MM.1S (cell line): ENCODE data around the gene IFT122.

Source experiments
- DNase-seq: peaks from one replicate; pipeline ENCODE4 v3.0.0-alpha.2; 2015
- H2AFZ ChIP-seq: fragments of 300-600 bp; sonication (generic); 2 replicates; pipeline ENCODE4 v1.6.0; 2016; ENCODE audit warnings: antibody characterized with exemption, low read length
- H3F3A ChIP-seq: fragments of 300-600 bp; sonication (generic); 2 replicates; pipeline ENCODE4 v1.6.1; 2016; ENCODE audit warnings: mild to moderate bottlenecking, antibody characterized with exemption, low read length, moderate library complexity, mixed read lengths; ENCODE audit not compliant: insufficient read depth
- H3K27ac ChIP-seq: fragments of 300-600 bp; sonication (generic); 2 replicates; pipeline ENCODE4 v1.5.1; 2016; ENCODE audit warnings: mild to moderate bottlenecking, low read length
- H3K27me3 ChIP-seq: fragments of 300-600 bp; sonication (generic); replicated peaks from 2 replicates; pipeline ENCODE4 v1.6.0; 2016; ENCODE audit warnings: low read length; ENCODE audit not compliant: insufficient read depth
- H3K36me3 ChIP-seq: fragments of 300-600 bp; sonication (generic); replicated peaks from 2 replicates; pipeline ENCODE4 v1.6.1; 2016; ENCODE audit warnings: mild to moderate bottlenecking, low read length, mixed read lengths; ENCODE audit not compliant: insufficient read depth
- H3K4me1 ChIP-seq: fragments of 300-600 bp; sonication (generic); 2 replicates; pipeline ENCODE4 v1.6.1; 2016; ENCODE audit warnings: low read length, mixed read lengths
- H3K4me2 ChIP-seq: fragments of 300-600 bp; sonication (generic); 2 replicates; pipeline ENCODE4 v1.6.0; 2016; ENCODE audit warnings: low read depth, low read length
- H3K4me3 ChIP-seq: fragments of 300-600 bp; sonication (generic); 2 replicates; pipeline ENCODE4 v1.5.1; 2016; ENCODE audit warnings: low read length, mixed read lengths
- H3K79me2 ChIP-seq: fragments of 300-600 bp; sonication (generic); 2 replicates; pipeline ENCODE4 v1.6.1; 2016; ENCODE audit warnings: mixed run types, low read length, mixed read lengths
- H3K9ac ChIP-seq: fragments of 300-600 bp; sonication (generic); 2 replicates; pipeline ENCODE4 v1.6.1; 2016; ENCODE audit warnings: low read length, mixed read lengths
- H3K9me2 ChIP-seq: fragments of 300-600 bp; sonication (generic); replicated peaks from 2 replicates; pipeline ENCODE4 v1.6.1; 2016; ENCODE audit warnings: mild to moderate bottlenecking, low read length, mixed read lengths; ENCODE audit not compliant: insufficient read depth
- H3K9me3 ChIP-seq: fragments of 300-600 bp; sonication (generic); replicated peaks from 2 replicates; pipeline ENCODE4 v1.6.1; 2016; ENCODE audit warnings: mild to moderate bottlenecking, low read length, mixed read lengths; ENCODE audit not compliant: insufficient read depth
- H4K20me1 ChIP-seq: fragments of 300-600 bp; sonication (generic); 2 replicates; pipeline ENCODE4 v1.6.1; 2016; ENCODE audit warnings: mild to moderate bottlenecking, low read length, moderate library complexity, mixed read lengths; ENCODE audit not compliant: insufficient read depth
- CTCF ChIP-seq: fragments of 300-600 bp; sonication (generic); IDR thresholded peaks from 2 replicates; pipeline ENCODE4 v1.5.1; 2016; ENCODE audit warnings: antibody characterized with exemption, low read length, mixed read lengths
- EZH2 ChIP-seq: fragments of 300-600 bp; sonication (generic); optimal IDR thresholded peaks from 2 replicates; pipeline ENCODE3; 2017; ENCODE audit warnings: low read depth, mild to moderate bottlenecking, antibody characterized with exemption, low read length, mixed read lengths
- EZH2phosphoT487 ChIP-seq: fragments of 300-600 bp; sonication (generic); IDR thresholded peaks from 2 replicates; pipeline ENCODE4 v1.6.1; 2018; ENCODE audit warnings: antibody characterized with exemption, low read length

IFT122 gene

GRCh38 chr3:129555616-129556357, 115.8 kb downstream of the IFT122 start:
- no peaks in the 10 kb centered on the region for H3K9me2 ChIP-seq
- no peak overlapping the region for H3K9ac ChIP-seq
- no peak overlapping the region for H3K4me2 ChIP-seq
- TF ChIP-seq CTCF (no peak), EZH2phosphoT487 (no peak), EZH2 (no peak)
- H3K36me3 ChIP-seq, result no peaks in the 10 kb centered on the region
- no peak overlapping the region for H3K27ac ChIP-seq
- no peaks in the 10 kb centered on the region for H3K79me2 ChIP-seq
- H3K9me3 ChIP-seq, result no peaks in the 10 kb centered on the region
- no peaks in the 10 kb centered on the region for H3F3A ChIP-seq
- no peak overlapping the region for H3K4me3 ChIP-seq
- H3K27me3 ChIP-seq, result no peaks in the 10 kb centered on the region
- DNase-seq, result no peak
- H4K20me1 ChIP-seq, result no peaks in the 10 kb centered on the region
- H3K4me1 ChIP-seq, result peaks cover 7% of the 10 kb centered on the region
- no peak overlapping the region for H2AFZ ChIP-seq

GRCh38 chr3:129556358-129556695, 116.3 kb downstream of the IFT122 start:
- H3K4me3 ChIP-seq, result no peak overlapping the region
- peaks cover 7% of the 10 kb centered on the region for H3K4me1 ChIP-seq
- TF ChIP-seq EZH2phosphoT487 (no peak), CTCF (no peak), EZH2 (no peak)
- no peaks in the 10 kb centered on the region for H3F3A ChIP-seq
- H3K4me2 ChIP-seq, result no peak overlapping the region
- H3K9me3 ChIP-seq, result no peaks in the 10 kb centered on the region
- no peaks in the 10 kb centered on the region for H3K9me2 ChIP-seq
- H2AFZ ChIP-seq, result no peak overlapping the region
- DNase-seq, result no peak
- H3K79me2 ChIP-seq, result no peaks in the 10 kb centered on the region
- no peaks in the 10 kb centered on the region for H4K20me1 ChIP-seq
- no peaks in the 10 kb centered on the region for H3K27me3 ChIP-seq
- no peak overlapping the region for H3K9ac ChIP-seq
- H3K36me3 ChIP-seq, result no peaks in the 10 kb centered on the region
- H3K27ac ChIP-seq, result no peak overlapping the region

GRCh38 chr3:129556890-129557547, 117.0 kb downstream of the IFT122 start:
- Histone ChIP-seq H3K36me3 (no peaks in the 10 kb centered on the region), H3K4me3 (no peak overlapping the region)

More at GRCh38 chr3:129556890-129557547, 117.0 kb downstream of the IFT122 start:
- no peak overlapping the region for H3K4me2 ChIP-seq
- no peaks in the 10 kb centered on the region for H3K27me3 ChIP-seq
- no peak for TF ChIP-seq EZH2phosphoT487
- no peak for TF ChIP-seq CTCF
- no peak overlapping the region for H3K27ac ChIP-seq
- DNase-seq, result no peak
- H4K20me1 ChIP-seq, result no peaks in the 10 kb centered on the region
- no peaks in the 10 kb centered on the region for H3F3A ChIP-seq
- H3K79me2 ChIP-seq, result no peaks in the 10 kb centered on the region
- no peaks in the 10 kb centered on the region for H3K9me2 ChIP-seq
- no peak overlapping the region for H3K9ac ChIP-seq
- H2AFZ ChIP-seq, result no peak overlapping the region
- peaks cover 7% of the 10 kb centered on the region for H3K4me1 ChIP-seq
- H3K9me3 ChIP-seq, result no peaks in the 10 kb centered on the region
